WERI-Rb-1 (cell line): ENCODE results near the gene SYT8.

Experiments used
- DNase-seq: peaks from one replicate; pipeline ENCODE4 v3.0.0-alpha.2; 2020
- H3K27ac ChIP-seq: fragments of 250-450 bp; sonication (Bioruptor Pico); 2 replicates; pipeline ENCODE4 v1.5.1; 2020; ENCODE audit warnings: mild to moderate bottlenecking, moderate library complexity
- H3K27me3 ChIP-seq: fragments of 250-450 bp; sonication (Bioruptor Pico); 2 replicates; pipeline ENCODE4 v1.5.1; 2021; ENCODE audit warnings: mild to moderate bottlenecking, low read depth, moderate library complexity; ENCODE audit not compliant: insufficient read depth, severe bottlenecking
- H3K36me3 ChIP-seq: fragments of 250-450 bp; sonication (Bioruptor Pico); 2 replicates; pipeline ENCODE4 v1.5.1; 2020; ENCODE audit warnings: mild to moderate bottlenecking, moderate library complexity
- H3K4me3 ChIP-seq: 2 replicates; pipeline ENCODE4 v1.5.1; 2011; ENCODE audit warnings: low read depth, mild to moderate bottlenecking, control low read depth, low read length
- H3K9me3 ChIP-seq: fragments of 250-450 bp; sonication (Bioruptor Pico); 2 replicates; pipeline ENCODE4 v1.5.1; 2021; ENCODE audit warnings: mild to moderate bottlenecking, moderate library complexity; ENCODE audit not compliant: severe bottlenecking
- TF ChIP-seq, protein P1 (sequence below): IDR thresholded peaks from 2 replicates; pipeline ENCODE4 v1.5.1; 2011; ENCODE audit warnings: low read depth, mild to moderate bottlenecking, control low read depth, inconsistent platforms, low read length

Gene SYT8

GRCh38 chr11:1866776-1867175 is 32.0 kb downstream of the SYT8 start:
- Histone ChIP-seq H3K36me3 (no peaks in the 10 kb centered on the region), H3K9me3 (no peaks in the 10 kb centered on the region), H3K27me3 (peaks cover 93% of the 10 kb centered on the region), H3K4me3 (no peak overlapping the region), H3K27ac (no peak overlapping the region)
- TF ChIP-seq, protein P1, sequence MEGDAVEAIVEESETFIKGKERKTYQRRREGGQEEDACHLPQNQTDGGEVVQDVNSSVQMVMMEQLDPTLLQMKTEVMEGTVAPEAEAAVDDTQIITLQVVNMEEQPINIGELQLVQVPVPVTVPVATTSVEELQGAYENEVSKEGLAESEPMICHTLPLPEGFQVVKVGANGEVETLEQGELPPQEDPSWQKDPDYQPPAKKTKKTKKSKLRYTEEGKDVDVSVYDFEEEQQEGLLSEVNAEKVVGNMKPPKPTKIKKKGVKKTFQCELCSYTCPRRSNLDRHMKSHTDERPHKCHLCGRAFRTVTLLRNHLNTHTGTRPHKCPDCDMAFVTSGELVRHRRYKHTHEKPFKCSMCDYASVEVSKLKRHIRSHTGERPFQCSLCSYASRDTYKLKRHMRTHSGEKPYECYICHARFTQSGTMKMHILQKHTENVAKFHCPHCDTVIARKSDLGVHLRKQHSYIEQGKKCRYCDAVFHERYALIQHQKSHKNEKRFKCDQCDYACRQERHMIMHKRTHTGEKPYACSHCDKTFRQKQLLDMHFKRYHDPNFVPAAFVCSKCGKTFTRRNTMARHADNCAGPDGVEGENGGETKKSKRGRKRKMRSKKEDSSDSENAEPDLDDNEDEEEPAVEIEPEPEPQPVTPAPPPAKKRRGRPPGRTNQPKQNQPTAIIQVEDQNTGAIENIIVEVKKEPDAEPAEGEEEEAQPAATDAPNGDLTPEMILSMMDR, result no peak
- DNase-seq, result no peak

DNA sequence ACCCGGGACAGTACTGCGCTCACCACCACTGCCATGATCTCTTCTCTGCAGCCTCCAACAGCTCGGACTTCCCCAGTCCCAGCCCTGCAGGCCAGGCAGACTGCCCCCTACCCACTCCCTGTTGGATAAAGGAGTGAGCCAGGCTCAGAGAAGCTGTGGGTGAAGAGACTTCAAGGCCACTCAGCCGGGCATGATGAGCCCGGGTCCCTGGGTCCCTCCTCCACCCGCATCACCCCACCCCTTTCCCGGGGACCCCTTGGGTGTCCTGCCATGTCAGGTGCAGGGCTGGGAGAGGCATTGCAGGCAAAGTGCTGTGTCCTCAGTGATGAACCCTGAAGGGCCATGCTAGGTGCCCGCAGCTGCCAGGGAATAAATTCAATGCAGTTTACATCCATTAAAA is 32.6 kb downstream of the SYT8 start:
- Histone ChIP-seq H3K9me3 (no peaks in the 10 kb centered on the region), H3K36me3 (no peaks in the 10 kb centered on the region), H3K27me3 (peaks cover 88% of the 10 kb centered on the region), H3K4me3 (no peak overlapping the region), H3K27ac (no peak overlapping the region)
- DNase-seq, result no peak
- TF ChIP-seq, protein P1, result no peak

DNA sequence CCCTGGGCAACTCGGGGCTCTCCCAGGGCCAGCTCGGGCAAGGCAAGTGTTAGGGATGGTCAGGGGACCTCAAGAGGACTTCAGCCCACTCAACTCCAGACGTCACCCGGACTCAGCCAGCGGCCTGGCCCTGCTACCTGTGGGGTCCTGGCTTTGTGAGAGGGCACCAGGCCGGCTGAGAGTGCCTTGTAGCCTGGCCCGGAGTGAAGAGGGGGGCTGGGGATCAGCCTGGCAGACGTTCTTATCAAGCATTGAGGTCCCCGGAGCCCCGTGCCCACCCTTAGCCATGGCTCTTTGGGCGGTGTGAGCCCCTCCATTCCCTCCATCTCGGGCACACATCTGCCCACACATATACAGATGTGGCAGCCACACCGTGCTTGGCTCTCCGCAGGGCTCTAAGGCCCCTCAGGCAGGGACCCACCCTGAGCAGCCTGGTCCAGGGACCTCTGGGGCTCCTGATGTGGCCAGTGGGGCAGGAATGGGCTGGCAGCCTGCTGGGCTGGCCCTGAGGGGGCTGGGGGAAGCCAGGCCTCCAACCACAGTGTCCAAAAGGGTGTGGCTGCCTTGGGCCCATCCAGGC is 33.4 kb downstream of the SYT8 start:
- no peaks in the 10 kb centered on the region for H3K36me3 ChIP-seq
- H3K4me3 ChIP-seq, result no peak overlapping the region
- no peak overlapping the region for H3K27ac ChIP-seq
- no peak for DNase-seq
- H3K27me3 ChIP-seq, result peaks cover 86% of the 10 kb centered on the region
- no peaks in the 10 kb centered on the region for H3K9me3 ChIP-seq
- TF ChIP-seq, protein P1, result no peak

- no peak overlapping the region for H3K27ac ChIP-seq
Measured at GRCh38 chr11:1868636-1869291, 34.0 kb downstream of the SYT8 start.

GRCh38 chr11:1869427-1870325 is 34.9 kb downstream of the SYT8 start:
- no peak for DNase-seq
- Histone ChIP-seq H3K27ac (no peak overlapping the region), H3K36me3 (no peaks in the 10 kb centered on the region), H3K4me3 (no peak overlapping the region), H3K27me3 (peaks cover 78% of the 10 kb centered on the region), H3K9me3 (no peaks in the 10 kb centered on the region)
- TF ChIP-seq, protein P1, result 0 out of 2 replicates have a peak, but pooled peaks have one; percentile 6

More at GRCh38 chr11:1868636-1869291, 34.0 kb downstream of the SYT8 start:
- TF ChIP-seq, protein P1, result no peak
- Histone ChIP-seq H3K36me3 (no peaks in the 10 kb centered on the region), H3K27me3 (peaks cover 81% of the 10 kb centered on the region), H3K9me3 (no peaks in the 10 kb centered on the region), H3K4me3 (no peak overlapping the region)
- DNase-seq, result no peak
